HG03457 (cell line): ENCODE results near the gene SLC2A14.

ENCODE experiments used
- ATAC-seq: cut with Tn5 transposase; IDR thresholded peaks from one replicate; pipeline ENCODE4 v1.9.1; 2021; ENCODE audit warnings: moderate number of reproducible peaks; ENCODE audit not compliant: unreplicated experiment

The SLC2A14 gene

GRCh38 chr12:7769999-7770398 lies 102.7 kb downstream of the SLC2A14 start:
- no peak for ATAC-seq
